ENCODE data around the gene PLA2G3.
"Not testable (repeated sequence)": the region's sequence is repeated elsewhere in the genome, so short reads cannot be mapped to it uniquely, and the experiment has no call there.

The PLA2G3 gene

DNA sequence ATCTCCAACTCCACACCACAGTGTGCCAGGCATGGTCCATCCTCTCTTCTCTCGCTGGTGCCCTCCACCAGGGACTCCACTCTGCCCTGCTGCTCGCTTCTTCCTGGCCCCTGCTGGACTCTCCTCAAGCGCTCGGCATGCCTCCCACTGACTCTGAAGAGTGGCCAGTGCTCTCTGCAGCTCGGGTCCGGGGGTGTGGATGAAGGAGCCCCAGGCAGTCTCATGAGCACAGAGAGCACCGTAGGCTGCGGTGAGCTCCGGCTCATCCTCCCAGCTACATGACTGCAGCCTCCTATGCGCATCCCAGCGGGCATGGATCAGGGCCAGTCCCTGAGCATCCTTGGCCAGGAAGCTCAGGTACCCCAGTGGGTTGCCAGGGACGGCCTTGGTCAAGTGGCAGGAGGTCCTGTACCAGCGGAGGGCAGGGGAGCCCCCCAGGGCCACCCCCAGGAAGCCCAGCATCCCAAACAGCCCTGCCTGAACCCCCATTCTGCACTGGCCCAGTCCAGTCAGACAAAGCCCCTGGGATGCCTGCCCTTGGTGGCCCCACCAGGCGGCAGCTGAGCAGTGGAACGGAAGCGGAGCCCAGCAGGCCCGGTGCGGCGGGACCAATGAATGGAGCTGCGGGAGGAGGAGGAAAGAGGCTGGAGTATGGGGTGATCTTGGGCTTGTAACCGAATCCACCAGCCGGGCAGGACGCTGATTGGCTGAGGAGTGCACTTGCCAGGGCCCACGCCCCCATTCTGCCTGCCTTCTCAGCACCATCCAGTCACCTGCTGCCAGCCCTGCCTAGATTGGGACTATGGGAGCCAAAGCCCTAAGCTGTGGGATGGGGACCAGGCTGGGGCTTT is at the start of gene PLA2G3:
Gene PLA2G3, minus strand, starts transcription at position 643 of the 851 bp plus-strand sequence. Its CDS starts 154 bp downstream, at position 489.
- DNase-seq (ENCODE audit: low read depth in 2 of 2) = no peak

- no peak for DNase-seq (ENCODE audit: low read depth in 2 of 2)
Observed at GRCh38 chr22:31187627-31188026, 47.3 kb upstream of the PLA2G3 start.

DNA sequence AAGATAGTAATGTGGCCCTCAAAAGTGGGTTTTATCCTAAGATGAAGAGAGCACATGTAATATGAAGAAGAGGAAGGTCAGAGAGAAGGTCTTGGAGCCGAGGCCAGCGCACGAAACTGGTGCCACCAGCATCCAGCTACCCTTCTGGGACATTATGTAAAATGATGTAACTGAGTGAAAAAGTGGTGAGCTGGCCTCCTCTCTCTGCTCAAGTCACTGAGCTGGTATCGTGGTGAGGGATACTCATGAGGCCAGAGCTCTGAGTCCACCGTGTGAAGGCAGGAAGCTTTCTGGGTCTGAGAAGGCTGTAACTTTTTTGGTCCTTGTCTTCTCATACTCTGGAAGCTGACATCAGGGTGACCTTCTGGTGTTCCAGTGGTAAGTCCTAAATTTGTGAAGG is 44.7 kb upstream of the PLA2G3 start:
- DNase-seq (ENCODE audit: low read depth in 2 of 2) = no peak

- DNase-seq (ENCODE audit: low read depth in 2 of 2) = no peak
Observed at GRCh38 chr22:31184015-31184414, 43.7 kb upstream of the PLA2G3 start.

GRCh38 chr22:31179345-31179744 is 39.0 kb upstream of the PLA2G3 start:
- no peak for DNase-seq (ENCODE audit: low read depth in 2 of 2)

DNA sequence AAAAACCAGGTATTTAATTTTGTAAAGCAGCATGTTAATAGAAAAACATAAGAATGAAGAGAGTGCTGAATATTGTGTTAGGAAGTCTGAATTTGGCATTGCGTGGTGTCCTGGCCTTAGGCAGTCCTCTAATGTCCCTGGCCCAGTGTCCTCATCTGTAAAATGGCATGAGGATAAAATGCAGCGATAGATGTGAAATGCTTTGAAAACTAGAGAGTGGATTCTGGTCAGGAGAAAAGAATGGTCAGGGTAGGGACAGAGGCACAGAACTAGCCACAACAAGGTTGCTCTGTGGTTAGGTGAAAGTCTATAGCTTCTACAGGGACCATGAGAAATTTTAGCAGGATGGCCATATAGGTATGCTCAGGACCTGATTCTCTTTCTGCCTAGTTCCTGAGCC is 38.6 kb upstream of the PLA2G3 start:
- no peak for DNase-seq (ENCODE audit: low read depth in 2 of 2)

DNA sequence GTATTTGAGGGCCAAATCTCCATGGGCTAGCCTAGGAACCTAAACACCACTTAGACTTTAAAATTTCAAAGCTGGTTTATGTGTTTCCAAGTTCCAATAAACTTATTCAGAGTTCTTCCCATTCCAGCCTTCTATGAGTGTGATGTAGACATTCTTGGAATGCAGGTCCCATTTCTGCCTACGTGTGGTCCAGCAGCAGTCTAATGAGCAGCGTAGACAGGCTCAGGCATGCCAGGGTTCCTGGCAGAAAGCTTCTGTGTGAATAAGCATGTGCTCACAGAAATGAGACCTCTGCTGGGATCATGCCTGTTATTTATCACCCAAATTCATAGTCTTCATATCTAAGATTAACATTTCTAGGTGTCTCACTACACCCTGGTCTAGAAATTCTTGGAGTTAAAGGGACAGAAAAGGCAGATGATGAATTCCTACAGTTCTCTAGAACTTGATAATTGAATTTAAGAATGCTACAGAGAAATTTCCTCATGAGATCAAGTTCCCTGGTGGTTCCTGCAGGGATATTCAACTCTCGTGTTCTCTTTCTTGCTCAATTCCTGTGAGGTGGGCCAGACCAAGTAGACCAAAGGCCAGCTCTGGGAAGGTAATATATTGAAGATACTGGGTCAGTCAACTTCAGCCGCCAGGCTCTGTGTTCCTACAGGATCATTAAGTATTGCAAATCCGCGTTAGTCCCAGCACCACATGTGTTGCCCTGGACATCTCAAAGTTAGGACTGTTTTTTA is 37.3 kb upstream of the PLA2G3 start:
- DNase-seq (ENCODE audit: low read depth in 2 of 2) = no peak

DNA sequence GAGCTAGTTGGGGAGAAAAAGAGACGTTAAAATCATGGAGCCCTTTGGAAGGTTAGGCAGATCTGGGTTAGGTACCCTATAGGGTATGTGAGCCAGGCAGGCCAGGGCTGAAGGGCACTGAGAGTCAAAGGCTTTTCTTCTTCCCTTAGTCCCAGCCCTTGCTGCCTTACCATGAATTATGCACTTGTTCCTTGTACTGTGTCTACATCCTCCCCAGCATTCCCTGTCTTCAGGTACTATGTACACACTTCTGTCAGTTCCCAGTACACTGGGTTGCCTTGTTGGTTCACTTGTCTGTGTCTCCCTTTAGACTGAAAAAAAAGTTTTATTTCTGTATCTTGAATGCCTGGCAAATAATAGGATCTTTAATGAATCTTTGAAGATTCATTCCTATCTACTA is 36.6 kb upstream of the PLA2G3 start:
- DNase-seq (ENCODE audit: low read depth in 2 of 2) = no peak

- DNase-seq (ENCODE audit: low read depth in 2 of 2) = no peak
Observed at GRCh38 chr22:31173386-31174145, 33.3 kb upstream of the PLA2G3 start.

GRCh38 chr22:31171734-31172133 is 31.4 kb upstream of the PLA2G3 start:
- not testable (repeated sequence) for DNase-seq (ENCODE audit: low read depth in 2 of 2)

DNA sequence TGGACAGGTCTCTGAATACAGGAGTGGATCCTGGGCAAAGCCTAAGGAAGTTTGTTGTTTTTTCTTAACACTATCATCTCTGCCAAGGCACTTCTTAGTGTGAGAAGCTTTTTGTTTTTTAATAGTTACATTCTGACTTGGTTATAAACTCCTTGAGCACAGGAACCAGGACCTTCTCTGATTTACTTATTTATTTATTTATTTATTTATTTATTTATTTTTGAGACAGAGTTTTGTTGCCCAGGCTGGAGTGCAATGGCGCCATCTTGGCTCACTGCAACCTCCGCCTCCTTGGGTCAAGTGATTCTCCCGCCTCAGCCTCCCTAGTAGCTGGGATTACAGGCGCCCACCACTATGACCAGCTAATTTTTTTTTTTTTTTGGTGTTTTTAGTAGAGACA is 30.7 kb upstream of the PLA2G3 start:
- no peak for DNase-seq (ENCODE audit: low read depth in 2 of 2)

GRCh38 chr22:31162015-31162765 is 21.9 kb upstream of the PLA2G3 start:
- no peak for DNase-seq (ENCODE audit: low read depth in 2 of 2)

DNA sequence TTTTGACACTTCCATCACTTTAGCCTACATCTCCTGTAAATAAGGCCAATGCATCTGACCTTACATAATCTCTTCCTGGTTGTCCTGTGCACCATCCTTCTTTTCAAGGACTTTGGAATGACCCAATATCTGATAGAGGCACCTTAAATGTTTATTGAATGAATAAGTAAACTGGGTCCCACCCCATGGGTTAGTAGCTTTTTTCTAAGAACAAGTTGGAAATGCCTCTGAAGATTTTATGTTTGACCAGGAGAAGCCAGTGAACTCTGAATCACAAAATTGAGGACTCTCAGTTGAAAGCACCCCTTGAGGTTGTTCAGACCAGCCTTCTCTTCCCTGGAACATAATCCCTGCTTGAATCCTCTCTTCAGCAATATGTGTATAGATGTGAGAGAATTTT is 21.1 kb upstream of the PLA2G3 start:
- DNase-seq (ENCODE audit: low read depth in 2 of 2) = no peak

DNA sequence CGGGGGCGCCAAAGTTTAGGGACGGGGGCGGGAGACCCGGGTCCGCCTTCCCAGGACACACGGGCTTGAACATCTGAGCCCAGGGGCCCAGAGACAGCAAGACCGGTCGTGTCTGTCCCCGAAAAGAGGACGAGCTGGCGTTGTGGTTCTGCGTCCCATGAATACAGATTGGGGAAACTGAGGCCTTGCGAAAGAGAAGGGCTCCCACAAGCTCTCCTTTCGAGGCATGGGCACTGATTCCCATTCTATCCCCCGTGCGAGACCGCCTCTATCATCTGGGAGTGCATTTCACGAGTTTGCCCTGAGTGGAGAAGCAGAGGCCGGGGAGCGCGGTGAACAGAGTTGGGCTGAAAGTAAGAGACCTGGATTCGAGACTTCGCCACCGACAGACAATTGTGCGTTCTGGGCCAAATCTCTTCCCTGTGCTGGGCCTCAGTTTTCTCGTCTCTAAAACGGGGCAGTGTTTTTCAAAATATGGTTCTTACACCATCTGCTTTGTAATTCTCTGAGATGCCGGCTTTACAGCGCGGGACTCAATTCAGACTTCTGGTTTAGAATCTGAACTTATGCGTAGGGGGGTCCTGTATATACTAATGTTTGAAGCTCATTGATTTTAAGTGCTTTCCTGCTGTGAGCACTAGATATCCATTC is 20.1 kb upstream of the PLA2G3 start:
- DNase-seq (ENCODE audit: low read depth in 2 of 2) = no peak

- no peak for DNase-seq (ENCODE audit: low read depth in 2 of 2)
Observed at GRCh38 chr22:31155422-31155821, 15.1 kb upstream of the PLA2G3 start.

- no peak for DNase-seq (ENCODE audit: low read depth in 2 of 2)
Observed at GRCh38 chr22:31154975-31155374, 14.7 kb upstream of the PLA2G3 start.

GRCh38 chr22:31153357-31153756 is 13.0 kb upstream of the PLA2G3 start:
- DNase-seq (ENCODE audit: low read depth in 2 of 2) = no peak

- DNase-seq (ENCODE audit: low read depth in 2 of 2) = no peak
Observed at GRCh38 chr22:31151872-31152271, 11.6 kb upstream of the PLA2G3 start.

DNA sequence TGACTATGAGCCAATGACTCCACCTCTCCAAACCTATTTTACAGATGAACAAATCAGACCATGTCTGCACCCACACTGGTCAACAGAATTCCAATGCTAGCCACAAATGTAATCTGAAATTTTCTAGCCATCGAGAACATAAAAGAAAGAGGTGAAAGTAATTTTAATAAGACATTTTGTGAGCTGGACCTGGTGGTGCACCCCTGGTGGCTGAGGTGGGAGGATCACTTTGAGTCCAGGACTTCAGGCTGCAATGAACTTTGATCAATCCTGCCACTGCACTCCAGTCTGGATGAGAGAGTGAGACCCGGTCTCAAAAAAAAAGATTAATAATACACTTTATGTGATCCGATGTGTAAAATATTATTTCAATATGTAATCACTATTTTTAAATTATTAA is 10.3 kb upstream of the PLA2G3 start:
- no peak for DNase-seq (ENCODE audit: low read depth in 2 of 2)

DNA sequence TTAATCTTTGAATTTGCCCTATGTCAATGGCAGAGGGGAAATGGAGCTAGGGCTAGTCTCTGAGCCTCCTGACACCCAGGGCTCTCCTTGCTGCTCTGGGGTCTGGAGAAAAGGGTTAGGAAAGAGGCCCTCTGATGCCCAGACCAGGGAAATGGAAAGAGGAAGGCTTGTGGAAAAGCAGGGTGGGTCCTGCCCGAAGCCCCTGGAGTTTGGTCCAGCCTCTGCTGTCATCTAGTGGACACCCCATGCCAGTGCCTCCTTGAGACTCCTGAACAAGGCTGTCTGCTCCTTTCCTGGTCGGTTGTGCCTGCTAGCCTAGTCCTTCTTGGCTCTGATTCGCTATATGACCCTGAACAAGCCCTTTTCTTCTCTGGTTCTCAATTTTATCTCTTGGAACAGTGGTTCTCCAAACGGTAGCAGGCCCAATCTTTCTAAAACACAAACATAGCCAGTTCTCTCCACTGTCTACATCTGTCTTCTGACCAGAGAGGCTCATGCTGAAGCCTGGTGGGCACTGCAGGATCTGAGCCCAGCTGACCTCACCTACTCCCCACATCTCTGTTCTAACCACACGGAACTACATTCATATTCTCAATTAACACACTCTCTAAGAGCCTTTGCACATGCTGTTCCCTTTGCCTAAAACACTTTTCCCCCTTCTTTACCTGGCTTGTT is 8.8 kb upstream of the PLA2G3 start:
- no peak for DNase-seq (ENCODE audit: low read depth in 2 of 2)

GRCh38 chr22:31148488-31148887 is 8.2 kb upstream of the PLA2G3 start:
- DNase-seq (ENCODE audit: low read depth in 2 of 2) = no peak
